NCI-H187 treated with DMSO at 0.1 percent for 48 hours (cell line): ENCODE data around the gene RNASE12.
"Not testable (repeated sequence)": the region's sequence is repeated elsewhere in the genome, so short reads cannot be mapped to it uniquely, and the experiment has no call there.

ENCODE experiments used
- DNase-seq: peaks from one replicate; lab custom pipeline; 2025; lab: John Stamatoyannopoulos, UW

The RNASE12 gene, protein sequence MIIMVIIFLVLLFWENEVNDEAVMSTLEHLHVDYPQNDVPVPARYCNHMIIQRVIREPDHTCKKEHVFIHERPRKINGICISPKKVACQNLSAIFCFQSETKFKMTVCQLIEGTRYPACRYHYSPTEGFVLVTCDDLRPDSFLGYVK

DNA sequence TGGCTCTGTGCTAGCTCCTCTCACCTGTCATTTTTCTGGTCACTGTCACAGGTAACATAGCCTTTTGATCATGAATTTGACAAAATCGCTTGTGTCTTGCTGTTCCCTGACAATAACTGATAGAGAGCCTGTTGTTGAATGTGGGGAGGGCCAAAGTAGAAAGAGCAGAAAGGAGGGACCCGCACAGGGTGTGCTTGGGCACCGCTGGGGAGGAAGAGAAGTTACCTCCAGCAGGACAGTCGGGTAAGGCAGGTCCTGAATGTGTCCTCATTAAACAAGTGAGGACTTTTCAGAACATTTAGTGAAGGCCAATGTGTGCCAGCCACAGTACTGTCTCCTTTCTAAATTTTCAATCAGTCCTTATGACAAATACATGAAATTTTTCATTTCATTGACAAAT is at the start of gene RNASE12:
Gene RNASE12, minus strand, starts transcription at position 142 of the 400 bp plus-strand sequence. CDS start 653 bp downstream, outside the sequence.
- no peak for DNase-seq

DNA sequence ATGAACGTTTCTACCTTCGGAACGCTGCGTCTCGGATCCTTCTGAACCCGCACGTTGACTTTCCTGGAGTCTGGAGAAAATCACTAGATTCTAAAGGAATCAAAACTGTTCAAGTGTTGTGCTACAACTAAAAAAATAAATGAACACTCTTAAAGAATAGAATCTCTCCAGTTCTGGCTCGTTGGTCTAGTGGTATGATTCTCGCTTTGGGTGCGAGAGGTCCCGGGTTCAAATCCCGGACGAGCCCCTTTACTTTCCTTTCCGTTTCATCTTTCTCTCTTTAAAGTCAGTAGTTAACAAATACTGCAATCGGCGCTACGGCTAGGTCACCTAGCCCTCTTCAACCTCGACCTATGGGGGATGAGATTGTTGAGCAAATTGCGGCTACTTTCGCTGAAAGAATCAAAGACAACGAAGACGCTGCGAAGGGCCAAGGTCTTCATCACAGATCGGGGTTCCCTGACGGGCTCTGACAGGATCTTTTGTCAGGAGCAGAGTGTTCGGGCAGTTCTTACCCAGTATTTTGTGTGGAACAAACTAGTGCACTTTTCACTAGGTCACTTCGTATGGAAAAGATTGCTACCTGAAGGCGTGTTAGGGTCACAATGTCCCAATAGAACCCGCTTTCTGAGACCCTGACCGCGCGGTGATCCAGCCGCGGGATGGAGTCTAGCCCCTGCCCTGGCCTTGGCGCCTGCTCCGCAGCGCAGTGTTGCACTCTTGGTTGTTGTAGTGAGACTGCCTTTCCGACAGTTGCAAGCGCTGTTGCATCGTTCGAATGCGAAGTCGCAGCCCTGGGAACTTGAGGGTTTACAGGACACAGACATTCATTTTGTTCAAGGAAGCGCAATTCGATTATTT is 41.9 kb upstream of the RNASE12 start:
- DNase-seq, result no peak

DNA sequence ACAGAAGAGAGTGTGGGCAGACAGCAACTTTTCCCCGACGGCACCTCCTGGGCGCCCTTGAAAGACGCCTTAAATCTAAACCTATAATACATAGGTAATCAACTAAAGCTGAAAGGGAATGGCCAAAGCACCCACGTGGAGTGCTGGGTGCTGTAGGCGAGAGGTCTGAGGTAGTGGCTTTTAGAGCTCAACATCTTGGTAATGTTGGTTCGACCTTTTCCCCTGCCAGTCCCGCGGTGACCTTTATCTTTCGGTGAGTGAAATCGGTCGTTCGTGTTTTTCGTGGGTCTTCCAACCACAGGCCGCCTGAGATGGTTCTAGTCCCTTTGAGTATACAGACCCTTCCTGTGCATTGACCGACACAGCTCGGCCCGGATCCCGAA is 41.3 kb upstream of the RNASE12 start:
- no peak for DNase-seq

DNA sequence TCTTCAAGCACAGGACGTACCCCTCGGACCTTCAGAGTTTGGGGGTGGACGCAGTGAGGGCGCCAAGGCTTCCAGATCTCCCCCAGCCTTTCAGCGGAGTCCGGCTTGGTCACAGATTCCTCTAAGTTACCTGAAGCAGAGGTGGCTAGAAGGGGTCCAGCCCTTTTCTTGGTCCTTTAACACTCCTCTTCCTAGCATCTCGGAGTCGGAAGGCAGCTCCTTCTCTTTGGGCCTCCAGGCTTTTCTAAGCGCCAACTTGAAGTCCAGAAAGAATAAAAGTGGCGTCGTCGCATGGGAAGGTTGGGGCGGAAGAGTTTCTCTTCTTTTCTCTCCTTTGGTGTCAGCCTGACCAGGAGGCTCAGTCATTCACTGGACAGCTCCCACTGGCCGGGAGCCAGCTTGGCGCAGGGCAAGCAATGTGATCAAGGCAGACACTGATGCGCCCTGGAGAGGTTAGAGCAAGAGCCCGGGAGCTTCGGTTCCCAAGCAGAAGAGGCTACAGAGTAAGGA is 40.8 kb upstream of the RNASE12 start:
- no peak for DNase-seq

DNA sequence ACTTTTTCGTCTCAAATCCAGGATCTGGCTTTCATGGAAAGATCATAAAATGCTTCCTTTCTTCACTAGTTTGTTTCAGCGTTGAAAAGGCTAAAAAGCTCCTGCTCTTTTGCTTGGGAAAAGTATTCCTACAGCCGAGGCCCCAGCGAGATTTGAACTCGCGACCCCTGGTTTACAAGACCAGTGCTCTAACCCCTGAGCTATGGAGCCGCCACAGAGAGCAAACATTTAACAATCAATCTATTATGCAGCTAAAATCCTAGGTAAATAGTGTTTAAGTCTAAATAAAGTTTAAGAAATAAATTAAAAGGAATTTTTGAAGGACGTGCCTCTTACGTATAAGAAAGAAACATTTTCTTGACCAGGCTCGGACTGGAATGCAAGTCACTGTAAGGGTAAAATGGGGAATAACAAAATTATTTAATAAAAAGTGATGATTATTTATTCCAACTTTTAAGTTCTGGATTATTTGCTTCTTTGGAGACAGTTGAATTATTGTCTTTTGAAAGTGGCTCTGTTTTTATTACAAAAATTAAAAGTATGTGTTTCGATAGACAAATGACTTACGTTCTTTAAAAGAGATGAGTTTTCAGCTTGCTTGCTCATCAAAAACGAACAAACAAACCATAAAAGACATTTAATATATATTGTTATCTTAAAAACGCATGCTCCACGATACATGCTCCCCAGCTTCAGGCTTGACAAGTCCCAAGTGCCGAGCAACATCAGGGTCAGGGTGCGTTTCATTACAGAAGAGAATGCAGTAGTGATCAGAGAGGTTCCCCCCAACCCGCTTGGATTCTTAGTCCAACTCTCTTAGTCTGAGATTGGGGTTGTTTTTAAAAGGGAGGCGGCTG is 40.1 kb upstream of the RNASE12 start:
- DNase-seq, result no peak

DNA sequence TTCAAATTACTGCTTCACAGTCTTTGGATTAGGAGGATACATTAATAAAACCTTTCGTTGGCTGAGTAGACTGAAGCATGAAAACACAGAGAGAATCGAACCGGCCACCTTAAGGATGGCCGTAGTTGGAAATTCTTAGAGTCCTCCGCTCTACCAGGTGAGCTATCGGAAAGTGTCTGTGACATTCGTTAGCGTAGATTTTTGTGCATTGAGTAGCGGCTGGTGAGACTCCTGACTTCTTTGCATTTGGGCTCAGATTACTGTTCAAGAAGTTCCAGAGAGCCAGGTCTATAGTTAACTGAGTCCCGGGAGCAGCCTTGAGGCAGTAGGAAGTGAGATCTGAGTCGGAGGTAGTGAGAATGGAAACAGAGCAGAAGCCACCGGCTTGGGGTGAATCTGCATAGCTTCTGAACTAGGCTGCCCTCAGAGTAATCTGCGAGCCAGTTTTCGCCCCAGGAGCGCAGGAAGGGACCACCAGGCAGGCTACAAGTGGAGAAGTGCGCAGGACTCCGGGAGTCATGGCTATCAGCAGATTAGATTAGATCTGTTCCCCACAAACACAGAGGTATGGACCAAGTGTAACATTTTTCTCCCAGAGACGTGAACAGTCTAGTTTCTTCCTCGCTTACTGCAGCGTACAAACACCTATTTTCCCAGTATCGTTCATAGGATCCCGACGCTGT is 39.3 kb upstream of the RNASE12 start:
- DNase-seq, result no peak

DNA sequence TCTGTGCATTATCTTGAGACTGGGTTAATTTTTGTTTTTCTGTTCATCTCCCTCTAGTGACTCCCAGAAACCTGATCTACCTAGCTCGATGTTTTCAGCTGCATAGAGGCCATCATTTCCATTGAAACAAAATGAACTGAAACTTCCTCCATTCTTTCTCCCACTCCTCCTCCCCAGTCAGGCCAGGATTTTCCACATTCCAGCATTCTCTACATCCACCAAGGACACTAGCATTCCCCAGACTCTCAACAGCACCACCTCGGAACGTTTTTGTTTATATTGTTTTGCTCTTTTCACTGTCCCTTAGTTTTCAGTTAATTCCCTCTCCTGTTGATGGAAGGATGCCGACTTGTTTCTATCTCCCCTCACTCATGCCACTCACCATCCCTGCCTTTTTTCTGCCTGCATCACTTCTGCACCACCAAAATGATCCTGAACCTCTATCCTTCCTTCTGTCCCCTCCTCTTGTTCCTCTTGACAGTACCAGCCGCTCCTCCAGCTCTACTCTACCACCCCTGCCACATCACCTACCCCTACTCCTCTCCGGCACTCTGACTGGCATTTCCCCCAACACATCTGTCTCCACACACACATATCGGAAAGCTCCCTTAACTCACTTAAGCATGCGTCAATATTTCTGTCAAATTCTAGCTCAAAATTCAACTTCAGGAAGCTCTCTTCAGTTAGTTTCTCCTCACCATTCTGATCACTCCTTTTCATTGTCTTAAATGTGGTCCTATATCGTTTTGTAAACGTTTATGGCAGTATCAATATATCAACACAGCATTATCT is 37.1 kb upstream of the RNASE12 start:
- no peak for DNase-seq

DNA sequence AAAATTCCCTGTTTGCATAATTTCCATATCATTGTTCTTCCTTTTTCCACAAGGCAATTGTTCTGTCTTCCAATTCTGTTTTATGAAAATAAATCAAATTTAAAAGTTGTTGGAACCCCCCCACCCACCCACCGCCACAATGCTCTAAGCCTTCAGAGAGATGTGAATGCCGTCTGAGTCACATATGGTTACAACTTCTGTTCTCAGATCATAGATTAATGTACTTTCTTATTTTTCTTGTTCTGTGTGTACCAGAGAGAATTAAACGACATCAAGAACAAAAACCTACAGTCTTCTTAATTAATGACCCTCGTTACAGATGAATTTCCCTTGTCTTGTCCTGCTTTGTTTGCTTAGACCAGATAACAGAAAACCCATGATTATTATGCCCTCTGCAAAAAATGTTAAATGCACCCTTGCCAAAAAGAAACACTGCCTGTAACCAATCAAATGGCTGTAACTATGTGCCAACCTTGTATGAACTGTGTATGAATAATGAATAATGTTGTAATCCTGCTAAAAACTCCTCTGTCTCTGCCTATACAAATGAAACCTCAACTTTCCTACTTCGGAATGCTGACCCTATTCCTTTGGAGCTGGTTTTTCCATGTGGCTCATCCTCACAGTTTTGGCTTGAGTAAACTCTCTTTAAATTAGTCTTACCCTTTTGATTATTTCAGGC is 36.3 kb upstream of the RNASE12 start:
- DNase-seq, result no peak

DNA sequence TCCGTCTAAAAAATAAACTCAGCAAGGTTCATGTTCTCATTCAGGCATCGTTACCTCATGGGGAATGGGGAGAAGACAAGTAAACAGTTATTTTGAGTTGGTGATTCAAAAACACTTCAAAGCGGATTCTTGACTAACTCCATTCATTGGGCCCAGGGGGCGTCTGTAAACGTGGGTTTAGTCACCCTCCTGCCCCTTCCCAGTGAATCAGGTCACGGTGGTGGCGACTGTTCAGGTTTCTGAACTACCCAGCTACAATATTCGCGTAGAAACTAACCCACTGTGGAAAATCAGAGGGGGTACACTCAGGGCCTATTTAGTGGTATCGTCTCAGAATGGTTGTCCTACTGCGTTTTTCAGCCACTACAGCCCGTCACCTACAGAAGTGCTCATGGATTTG is 35.1 kb upstream of the RNASE12 start:
- no peak for DNase-seq

DNA sequence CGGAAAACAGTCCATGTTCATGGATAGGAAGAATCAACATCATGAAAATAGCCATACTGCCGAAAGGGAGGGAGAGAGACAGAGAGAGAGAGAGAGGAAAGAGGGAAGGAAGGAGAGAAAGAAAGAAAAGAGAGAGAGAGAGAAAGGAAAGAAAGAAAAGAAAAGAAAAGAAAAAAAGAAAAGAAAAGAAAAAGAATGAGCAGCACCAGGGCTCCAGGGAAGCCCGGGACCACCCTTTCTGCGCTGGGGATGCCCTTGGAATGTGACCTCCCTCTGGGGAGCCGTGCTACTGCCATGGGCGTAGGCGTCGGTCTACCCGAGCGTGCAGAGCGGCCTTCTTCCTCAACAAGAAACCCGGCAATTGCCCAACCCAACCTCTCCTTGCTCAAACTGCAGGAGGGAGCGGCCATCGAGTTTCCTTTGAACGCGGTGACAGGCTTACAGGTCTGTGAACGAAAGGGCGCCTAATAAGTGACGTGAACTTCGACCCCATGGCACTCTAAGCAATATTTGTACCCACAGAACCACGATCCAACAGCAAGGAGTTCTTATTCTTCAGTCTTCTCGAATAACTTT is 33.4 kb upstream of the RNASE12 start:
- DNase-seq, result no peak

DNA sequence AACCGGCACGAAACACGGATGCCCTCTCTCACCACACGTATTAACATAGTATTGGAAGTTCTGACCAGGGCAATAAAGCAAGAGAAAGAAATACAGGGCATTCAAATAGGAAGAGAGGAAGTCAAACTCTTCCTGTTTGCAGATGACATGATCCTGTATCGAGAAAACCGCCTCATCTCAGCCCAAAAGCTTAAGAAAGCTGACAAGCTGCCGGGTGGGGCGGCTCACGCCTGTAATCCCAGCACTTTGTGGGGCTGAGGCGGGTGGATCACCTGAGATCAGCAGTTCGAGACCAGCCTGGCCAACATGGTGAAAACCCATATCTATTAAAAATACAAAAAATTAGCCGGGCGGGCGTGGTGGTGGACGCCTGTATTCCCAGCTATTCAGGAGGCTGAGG is 32.6 kb upstream of the RNASE12 start:
- no peak for DNase-seq

DNA sequence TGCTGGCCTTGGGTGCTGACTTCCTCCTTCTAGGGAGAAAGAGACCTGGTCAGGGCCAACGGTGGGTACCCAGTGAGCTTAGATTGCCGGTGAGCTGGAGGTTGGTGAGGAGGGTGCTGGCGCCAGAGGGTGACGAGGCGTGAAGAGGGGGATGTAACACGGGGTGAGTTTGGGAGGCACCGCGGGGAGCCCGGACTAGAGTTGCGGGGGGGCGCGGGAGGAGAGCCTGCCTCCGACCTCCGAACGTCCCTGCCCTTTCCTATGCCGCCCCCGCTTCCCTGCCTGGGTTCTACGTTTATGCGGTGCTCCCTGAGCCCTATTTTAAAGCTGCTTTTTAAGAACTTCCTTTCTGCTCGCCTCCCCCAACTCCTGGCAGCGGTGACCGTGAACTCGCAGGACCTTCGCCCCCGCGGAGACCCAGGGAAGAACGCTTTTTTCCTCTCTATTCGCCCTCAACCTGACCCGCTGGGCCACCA is 31.7 kb upstream of the RNASE12 start:
- no peak for DNase-seq

DNA sequence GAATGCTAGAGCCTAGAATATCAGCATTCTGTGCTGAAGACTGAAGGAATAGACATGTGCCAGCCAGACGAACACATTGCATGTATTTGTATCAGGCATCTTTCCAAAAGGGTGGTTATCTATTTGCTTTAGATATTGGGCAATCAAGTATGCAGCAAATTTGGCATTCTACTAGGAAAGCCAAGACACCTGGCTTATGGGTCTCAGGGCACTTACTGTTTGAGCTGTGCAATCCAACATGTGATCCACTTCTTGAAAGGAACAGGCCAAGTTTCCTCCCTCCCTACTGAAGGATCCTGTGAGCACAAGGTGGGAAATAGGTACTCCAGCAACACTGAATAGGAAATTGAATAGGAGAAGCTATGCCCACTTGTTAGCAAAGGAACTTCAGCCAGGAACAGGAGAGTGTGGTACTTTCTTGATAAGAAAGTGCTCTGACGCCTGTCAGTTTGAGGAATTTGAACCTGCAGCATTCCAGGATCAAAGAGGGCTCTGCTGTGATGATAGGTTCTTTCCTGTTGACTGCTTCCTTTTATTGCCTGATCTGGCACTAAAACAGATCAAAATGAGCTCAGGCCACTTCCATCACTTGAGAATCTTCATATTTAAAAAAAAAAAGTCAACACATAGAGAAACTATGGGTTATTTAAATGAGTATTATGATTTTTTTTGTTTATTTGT is 29.8 kb upstream of the RNASE12 start:
- DNase-seq, result no peak

DNA sequence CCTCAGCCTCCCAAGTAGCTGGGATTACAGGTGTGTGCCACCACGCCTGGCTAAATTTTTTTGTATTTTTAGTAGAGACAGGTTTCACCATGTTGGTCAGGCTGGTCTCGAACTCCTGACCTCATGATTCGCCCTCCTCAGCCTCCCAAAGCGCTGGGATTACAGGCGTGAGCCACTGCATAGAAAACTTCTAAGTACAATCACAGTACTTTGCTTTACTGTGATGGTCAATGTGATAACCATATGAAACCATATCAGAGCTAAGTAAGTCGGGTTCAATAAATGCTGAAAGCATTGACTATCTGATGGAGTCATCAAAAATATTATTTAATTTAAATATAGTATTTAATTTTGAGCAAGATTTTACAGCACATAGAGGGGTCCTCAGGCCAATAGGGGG is 28.5 kb upstream of the RNASE12 start:
- DNase-seq, result not testable (repeated sequence)

DNA sequence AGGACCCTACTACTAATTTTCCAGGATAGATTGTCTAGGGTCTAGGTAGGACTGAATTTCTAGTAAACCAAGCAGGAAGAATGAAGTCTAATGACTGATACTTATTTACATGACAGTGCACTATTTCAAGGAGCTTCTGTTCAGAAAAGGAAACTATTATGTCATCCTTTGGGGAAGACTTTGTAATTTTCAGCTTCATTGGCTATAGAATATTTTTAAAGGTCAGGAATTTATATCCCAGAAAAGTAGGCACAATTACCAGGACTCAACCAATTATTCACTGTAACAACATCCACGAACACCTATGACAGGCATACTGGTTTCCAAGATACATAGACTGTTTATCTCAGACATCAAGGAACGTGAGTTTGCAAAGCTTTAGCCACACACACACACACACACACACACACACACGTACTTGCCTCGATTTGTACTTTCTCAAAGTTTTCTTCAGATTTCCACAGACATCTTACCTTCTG is 27.1 kb upstream of the RNASE12 start:
- no peak for DNase-seq

DNA sequence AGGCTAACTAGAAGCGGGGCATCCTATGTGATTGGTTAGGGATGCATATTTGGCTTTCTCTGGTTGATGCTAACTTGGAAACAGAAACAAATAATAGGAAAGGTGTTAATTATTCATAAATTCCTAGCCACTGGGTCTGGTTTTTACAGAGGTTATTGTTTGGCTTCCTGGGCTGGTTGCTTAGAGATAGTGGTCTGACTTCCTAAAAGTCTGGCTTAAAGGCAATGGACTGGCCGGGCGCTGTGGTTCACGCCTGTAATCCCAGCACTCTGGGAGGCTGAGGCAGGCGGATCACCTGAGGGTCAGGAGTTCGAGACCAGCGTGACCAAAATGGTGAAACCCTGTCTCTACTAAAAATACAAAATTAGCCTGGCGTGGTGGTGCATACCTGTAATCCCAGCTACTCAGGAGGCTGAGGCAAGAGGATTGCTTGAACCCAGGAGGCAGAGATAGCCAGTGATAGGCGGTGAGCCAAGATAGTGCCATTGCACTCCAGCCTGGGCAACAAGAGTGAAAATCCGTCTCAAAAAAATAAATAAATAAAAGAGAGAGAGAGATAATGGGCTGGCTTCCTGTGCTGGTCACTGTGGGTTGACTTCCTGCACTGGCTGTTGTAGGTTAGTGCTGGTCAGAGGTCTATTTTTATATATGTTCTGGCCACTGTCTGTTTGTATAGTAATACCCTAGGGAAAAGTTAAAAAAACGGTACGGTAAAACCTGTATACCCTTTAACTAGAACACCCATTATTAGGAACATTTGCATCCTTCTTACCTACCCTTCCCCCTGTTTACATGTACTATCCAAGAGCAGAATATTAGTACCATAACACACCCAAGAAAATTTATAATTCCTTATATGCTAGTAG is 26.2 kb upstream of the RNASE12 start:
- DNase-seq, result no peak

DNA sequence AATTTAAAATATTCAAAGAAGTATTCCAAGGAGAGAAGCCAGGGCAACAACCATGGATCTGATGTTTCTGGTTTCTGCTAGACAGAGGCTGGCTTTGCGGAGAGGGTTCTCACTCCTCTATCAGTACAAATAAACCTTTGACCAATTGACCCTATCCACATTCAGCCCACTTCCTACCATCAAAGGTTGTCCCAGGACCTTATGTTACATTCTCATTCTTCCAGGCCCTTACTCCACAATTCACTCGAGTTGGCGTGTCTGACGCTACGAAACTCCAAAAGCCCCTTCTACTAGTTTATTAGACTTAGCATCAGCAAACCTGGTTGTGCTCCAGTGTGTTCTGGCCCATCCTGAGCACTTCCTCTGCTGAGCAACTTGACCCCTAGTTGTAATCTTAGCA is 24.8 kb upstream of the RNASE12 start:
- no peak for DNase-seq
